ENCODE data around the gene KIRREL3.

The KIRREL3 gene

GRCh38 chr11:126739499-126740145 is 260.9 kb downstream of the KIRREL3 start:
- DNase-seq (ENCODE audit: low read depth): no peak

- DNase-seq (ENCODE audit: low read depth): no peak
Measured at GRCh38 chr11:126738295-126739031, 262.1 kb downstream of the KIRREL3 start.

- DNase-seq (ENCODE audit: low read depth): no peak
Measured at GRCh38 chr11:126736682-126737572, 263.6 kb downstream of the KIRREL3 start.

DNA sequence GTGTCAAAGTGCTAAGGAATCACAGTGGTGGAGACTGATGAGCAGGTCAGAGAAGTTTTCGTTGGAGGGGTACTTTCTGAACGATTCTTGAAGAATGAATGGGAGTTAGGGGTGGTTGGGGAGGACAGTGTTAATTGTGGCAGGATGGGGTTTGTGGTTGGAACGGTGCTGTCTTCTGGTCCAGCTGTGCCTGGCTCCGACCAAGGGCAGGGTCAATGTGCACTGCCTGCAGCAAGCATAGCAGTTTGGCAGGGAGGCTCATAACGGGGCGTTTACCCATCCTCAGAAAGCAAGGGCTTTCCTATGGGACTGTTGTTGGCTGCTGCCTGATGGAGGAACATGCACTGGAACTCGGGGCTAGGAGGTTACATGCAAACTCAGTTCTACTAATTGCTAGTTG is 265.8 kb downstream of the KIRREL3 start:
- DNase-seq (ENCODE audit: low read depth): no peak

DNA sequence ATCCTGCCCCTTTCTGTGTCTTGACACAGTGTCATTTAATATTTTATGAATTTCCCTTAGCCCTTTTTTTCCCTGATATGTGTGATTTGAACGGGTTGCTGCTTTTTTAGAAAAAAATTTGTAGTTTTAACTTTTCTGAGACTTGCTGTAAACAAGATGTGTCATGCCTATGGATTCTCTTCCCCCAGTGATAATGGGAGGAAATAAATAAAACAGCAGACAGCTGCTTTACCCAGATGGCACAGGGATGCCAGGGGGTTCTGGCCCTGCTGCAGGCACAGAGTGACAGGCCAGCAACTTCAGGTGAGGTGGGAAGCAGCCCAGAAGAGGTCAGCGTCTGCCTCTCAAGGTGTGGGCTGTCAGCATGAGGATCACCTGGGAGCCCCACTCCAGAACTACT is 266.9 kb downstream of the KIRREL3 start:
- DNase-seq (ENCODE audit: low read depth): peak; percentile 21

- DNase-seq (ENCODE audit: low read depth): no peak
Measured at GRCh38 chr11:126732981-126733380, 267.6 kb downstream of the KIRREL3 start.

GRCh38 chr11:126731576-126732142 is 268.9 kb downstream of the KIRREL3 start:
- DNase-seq (ENCODE audit: low read depth): no peak

DNA sequence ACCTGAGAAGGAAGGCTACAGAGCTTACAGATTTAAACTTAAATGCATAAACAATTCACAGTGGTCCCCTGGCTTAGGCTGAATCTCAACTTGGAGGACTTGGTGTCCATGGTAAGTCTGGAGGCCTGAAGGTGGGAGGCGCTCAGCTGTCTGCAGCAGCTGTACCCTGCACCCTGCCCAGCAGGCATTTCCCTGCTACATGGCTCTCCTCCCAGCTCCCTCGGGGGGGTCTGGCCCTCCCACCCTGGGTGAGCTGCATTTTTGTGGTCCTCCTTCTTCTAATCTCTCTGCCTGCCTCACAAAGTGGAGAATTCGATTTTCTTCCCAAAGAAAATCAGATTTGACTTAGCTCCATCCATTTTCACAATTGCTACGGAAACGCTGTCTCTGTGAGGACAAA is 273.2 kb downstream of the KIRREL3 start:
- DNase-seq (ENCODE audit: low read depth): peak; percentile 33

DNA sequence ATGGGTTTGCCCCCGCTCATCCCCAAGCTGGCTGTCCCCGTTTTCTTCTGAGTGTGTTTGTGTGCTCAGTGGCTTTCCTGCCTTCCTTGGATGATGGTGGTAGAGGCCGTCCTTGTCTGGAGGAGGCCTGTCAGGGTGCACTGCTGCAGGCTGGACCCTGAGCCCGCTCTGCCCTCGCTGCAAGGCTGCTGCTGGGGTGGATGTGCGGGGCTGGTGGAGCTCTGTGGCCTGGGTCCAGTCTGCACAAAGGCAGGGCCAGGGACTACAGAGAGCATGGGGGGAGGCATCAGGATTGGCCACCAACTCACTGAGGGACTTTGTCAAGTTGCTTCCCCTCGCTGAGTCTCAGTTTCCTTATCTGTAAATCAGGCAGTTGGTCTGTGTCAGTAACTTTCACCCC is 275.0 kb downstream of the KIRREL3 start:
- DNase-seq (ENCODE audit: low read depth): no peak

- no peak for DNase-seq (ENCODE audit: low read depth)
Measured at GRCh38 chr11:126725043-126725442, 275.5 kb downstream of the KIRREL3 start.

DNA sequence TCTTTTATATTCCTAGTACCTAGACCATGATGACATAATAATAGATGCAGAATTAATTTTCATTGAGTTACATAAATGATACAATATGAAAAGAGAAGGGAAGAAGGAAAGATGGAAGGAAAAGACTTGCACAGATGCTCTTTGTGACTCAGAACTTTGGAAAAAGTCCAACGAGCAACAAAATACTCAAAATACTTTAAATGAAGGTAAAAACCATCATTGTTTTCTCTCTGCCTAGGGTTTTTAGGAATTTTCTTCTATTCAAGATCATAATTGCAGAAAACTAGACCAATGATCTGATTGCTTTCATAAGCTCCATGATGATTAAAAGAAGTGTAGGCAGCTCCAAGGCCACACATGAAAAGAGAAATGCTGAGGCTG is 276.9 kb downstream of the KIRREL3 start:
- DNase-seq (ENCODE audit: low read depth): peak; percentile 46

- no peak for DNase-seq (ENCODE audit: low read depth)
Measured at GRCh38 chr11:126722956-126723664, 277.5 kb downstream of the KIRREL3 start.

- peak; percentile 44 for DNase-seq (ENCODE audit: low read depth)
Measured at GRCh38 chr11:126722006-126722736, 278.4 kb downstream of the KIRREL3 start.

DNA sequence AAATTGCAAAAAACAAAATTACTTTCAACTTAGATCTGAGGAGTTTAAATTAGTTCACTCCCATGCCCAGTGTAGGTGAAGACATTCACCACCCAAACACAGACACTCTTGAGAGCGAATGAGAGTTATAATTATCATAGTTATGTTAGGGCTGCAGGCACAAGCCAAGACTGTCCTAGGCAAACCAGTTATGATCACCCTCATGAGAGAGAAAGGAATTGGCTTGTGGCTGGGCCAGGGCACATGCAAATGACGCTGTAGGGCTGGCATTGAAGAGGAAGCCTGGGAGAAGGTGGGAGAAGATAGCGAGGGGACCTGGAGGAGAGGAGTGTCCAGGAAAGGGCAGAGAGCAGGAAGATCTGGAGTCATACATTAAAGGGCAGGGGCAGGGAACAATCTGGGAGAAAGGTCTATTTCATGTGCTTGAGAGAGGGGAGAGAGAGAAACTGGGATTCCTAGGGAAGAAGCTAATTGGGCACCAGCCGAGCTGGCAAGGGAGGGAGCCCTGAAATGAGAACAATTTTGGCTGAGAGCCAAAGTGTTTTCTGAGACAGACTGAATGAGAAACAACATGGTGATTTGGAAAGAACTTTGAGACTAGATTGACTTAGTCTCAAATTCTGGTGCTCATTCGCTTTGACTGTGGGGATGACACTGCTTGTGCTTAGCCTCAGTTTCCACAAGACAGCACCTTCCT is 279.9 kb downstream of the KIRREL3 start:
- DNase-seq (ENCODE audit: low read depth): peak; percentile 45

GRCh38 chr11:126719740-126720139 is 280.8 kb downstream of the KIRREL3 start:
- DNase-seq (ENCODE audit: low read depth): no peak

DNA sequence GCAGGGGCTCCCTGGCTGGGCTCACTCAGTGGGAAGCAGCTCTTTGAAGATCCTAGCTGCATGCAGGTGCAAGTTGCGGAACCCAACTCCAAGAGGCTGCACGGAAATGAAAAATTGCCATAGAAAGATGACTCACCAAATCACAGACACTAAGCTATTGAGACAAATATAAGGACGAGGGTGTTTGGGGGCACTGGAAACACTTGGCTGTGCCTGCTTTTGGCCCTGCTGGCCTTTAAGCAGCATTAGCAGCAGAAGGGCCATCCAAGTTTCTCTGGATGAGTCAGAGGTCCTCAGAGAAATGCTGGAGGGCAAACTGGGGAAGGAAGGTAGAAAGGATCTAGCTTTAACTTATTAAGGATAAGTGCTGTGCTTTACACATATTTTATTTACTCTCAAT is 282.3 kb downstream of the KIRREL3 start:
- DNase-seq (ENCODE audit: low read depth): peak; percentile 52

GRCh38 chr11:126716456-126717083 is 284.0 kb downstream of the KIRREL3 start:
- peak; percentile 64 for DNase-seq (ENCODE audit: low read depth)

- no peak for DNase-seq (ENCODE audit: low read depth)
Measured at GRCh38 chr11:126713806-126714205, 286.8 kb downstream of the KIRREL3 start.

GRCh38 chr11:126711977-126712625 is 288.5 kb downstream of the KIRREL3 start:
- no peak for DNase-seq (ENCODE audit: low read depth)
